ENCODE measurements around the gene SYNM.

Gene SYNM

GRCh38 chr15:99169769-99170311, 65.0 kb downstream of the SYNM start:
- no peak for DNase-seq

- DNase-seq = no peak
Observed at GRCh38 chr15:99170476-99171065, 65.7 kb downstream of the SYNM start.

DNA sequence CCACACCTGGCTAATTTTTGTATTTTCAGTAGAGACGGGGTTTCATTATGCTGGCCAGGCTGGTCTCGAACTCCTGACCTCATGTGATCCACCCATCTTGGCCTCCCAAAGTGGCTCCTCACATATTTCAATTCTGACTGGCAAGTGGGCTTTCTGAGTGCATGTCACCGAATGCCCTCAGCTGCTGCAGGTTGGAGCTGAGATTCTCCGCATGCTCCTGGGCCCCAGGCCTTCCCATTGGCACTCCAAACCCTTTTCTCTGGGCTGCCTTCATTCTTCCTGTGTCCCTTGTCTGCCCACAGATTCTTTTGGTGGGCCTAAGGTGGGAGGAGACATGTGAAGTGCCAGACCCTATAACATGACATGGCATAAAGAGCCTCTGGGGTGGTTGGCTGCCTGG, 67.3 kb downstream of the SYNM start:
- no peak for DNase-seq

DNA sequence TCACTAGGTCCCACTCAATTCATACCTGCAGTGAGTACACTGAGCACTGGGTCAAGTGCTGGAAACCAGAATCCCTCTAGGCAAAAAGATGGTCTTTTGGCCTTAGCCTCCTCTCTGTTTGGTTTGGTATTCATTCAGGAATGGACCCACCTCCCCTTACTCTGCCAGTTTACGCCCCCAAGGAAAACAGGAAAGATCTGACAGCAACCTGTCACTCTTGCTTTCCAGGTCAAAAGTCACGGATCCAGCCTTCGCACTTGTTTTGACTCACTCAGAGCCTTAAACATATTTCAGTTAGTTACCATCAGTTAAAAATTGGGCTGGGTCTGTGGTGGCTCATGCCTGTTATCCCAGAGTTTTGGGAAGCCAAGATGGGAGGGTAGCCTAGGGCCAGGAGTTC, 68.1 kb downstream of the SYNM start:
- no peak for DNase-seq

DNA sequence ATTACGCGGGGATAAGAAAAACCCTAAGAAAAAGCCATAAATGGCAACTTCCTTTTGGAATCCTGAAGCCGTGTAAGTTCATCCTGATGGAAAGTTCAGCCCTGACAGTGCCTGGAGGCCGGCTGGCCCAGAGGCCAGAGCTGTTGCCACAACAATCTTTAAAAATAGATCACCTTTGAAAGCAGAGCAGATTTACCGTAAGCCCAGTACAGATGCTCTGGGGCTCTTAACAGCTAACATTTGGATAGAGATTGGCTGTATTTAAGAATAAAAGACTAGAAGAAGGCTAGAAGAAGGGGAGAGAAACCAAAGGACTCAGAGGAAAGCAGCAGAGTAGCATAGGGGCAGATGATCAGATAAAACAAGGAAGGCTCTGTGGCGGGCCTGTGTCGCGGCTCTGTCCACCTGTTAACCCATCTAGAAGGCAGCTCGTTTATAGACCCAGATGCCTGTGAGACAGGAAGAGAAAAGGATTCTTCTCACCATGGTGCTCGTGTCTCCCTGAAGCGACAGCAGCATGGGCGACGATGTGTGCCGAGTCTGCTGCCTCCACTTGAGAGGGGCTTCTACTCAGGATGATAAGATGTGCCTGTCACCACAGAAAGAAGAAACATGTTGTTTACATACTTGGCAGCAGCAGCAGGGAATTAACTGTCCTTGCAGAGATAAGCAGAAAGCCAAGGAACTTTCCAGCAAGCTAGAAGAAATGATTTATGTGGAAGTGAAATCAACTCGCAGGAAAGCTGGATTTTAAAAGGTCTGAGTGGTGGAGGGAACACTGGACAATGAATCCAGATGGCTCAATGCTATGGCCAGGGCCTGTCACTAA, 69.9 kb downstream of the SYNM start:
- no peak for DNase-seq

- DNase-seq = no peak
Observed at GRCh38 chr15:99176757-99177156, 71.9 kb downstream of the SYNM start.

DNA sequence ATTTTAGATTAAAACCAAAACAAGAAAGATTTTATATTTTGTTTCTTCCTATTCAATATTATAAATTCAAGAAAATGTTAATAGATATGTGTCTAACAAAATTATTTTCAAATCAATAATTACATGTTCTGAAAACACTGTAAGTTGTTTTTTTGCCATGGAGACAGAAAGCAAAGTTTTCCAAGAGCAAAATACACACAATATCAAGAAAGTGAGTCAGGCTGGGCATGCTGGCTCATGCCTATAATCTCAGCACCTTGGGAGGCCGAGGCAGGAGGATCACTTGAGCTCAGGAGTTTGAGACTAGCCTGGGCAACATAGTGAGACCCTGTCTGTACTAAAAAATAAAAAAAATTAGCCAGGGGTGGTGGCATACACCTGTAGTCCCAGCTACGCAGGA, 72.8 kb downstream of the SYNM start:
- DNase-seq = no peak

GRCh38 chr15:99180086-99180963, 75.4 kb downstream of the SYNM start:
- DNase-seq = no peak

DNA sequence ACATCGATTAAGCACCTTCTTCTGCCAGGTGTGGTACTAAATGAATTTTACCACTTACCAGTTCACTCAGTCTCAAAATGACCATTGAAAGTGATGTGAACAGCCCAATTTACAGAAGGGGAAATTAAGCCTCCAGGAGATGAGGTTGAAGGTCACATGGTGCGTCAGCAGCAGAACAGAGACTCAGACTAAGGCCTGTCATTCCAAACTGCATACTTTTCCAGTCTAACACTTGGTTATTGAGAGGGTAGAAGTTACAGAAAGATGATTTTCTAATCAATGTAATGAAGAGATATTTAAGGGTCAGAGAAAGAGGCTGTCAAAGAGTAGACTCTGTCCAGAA, 76.1 kb downstream of the SYNM start:
- DNase-seq = no peak

- no peak for DNase-seq
Observed at GRCh38 chr15:99181545-99181971, 76.7 kb downstream of the SYNM start.

DNA sequence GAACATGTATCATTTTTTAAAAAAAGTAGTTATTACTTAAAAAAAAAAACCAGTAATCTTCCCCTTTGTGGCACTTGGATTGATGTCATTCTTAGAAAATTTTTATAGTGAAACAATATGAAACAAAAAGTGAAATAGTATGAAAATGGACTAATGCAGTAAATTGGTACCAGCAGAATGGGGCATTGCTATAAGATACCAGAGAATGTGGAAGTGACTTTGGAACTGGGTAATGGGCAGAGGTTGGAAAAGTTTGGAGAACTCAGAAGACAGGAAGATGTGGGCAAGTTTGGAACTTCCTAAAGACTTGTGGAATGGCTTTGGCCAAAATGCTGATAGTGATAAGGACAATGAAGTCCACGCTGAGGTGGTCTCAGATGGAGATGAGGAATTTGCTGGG, 77.9 kb downstream of the SYNM start:
- DNase-seq = no peak

All from NCI-H524 treated with DMSO at 0.1 percent for 48 hours (cell line).